VCaP (cell line): ENCODE results near the gene RPP25L.

Experiments
- H3K27ac ChIP-seq: fragments of 450-650 bp; 2 replicates; pipeline ENCODE4 v1.5.1; 2017
- CTCF ChIP-seq: fragments of 450-650 bp; conservative IDR thresholded peaks from 2 replicates; pipeline ENCODE4 v1.5.1; 2017; ENCODE audit warnings: mild to moderate bottlenecking, moderate library complexity

Gene RPP25L

GRCh38 chr9:34584970-34585369, 26.9 kb downstream of the RPP25L start:
- TF ChIP-seq CTCF, result no peak
- H3K27ac ChIP-seq, result no peak overlapping the region

- no peak for TF ChIP-seq CTCF
- H3K27ac ChIP-seq, result no peak overlapping the region
These were observed 29.1 kb downstream of the RPP25L start for GRCh38 chr9:34582787-34583186.

GRCh38 chr9:34581318-34581717, 30.6 kb downstream of the RPP25L start:
- TF ChIP-seq CTCF, result no peak
- no peak overlapping the region for H3K27ac ChIP-seq

GRCh38 chr9:34580358-34580757, 31.5 kb downstream of the RPP25L start:
- H3K27ac ChIP-seq, result no peak overlapping the region
- no peak for TF ChIP-seq CTCF

- H3K27ac ChIP-seq, result no peak overlapping the region
- TF ChIP-seq CTCF, result no peak
These were observed 32.1 kb downstream of the RPP25L start for GRCh38 chr9:34579808-34580163.

- no peak for TF ChIP-seq CTCF
- H3K27ac ChIP-seq, result no peak overlapping the region
These were observed 32.6 kb downstream of the RPP25L start for GRCh38 chr9:34579104-34579807.

- H3K27ac ChIP-seq, result no peak overlapping the region
- no peak for TF ChIP-seq CTCF
These were observed 33.4 kb downstream of the RPP25L start for GRCh38 chr9:34578241-34579103.
